Stomach (tissue), 4 donors: ENCODE results near the gene SETD4.

Experiments used
- EP300 ChIP-seq: sonication (generic); formaldehyde crosslinking; IDR thresholded peaks from one replicate; pipeline ENCODE4 v1.6.1; 2017; ENCODE audit warnings: antibody characterized with exemption
- POLR2A ChIP-seq, 4 donors: fragments of 450-650 bp; IDR thresholded peaks; one replicate each; pipeline ENCODE4 v1.6.1; 2016; ENCODE audit warnings: antibody characterized with exemption in 4 of 4, control low read depth in 2 of 4, mild to moderate bottlenecking in 1 of 4, moderate library complexity in 1 of 4
- POLR2AphosphoS5 ChIP-seq, 3 donors: sonication (generic); formaldehyde crosslinking; IDR thresholded peaks; one replicate each; pipeline ENCODE4 v1.6.1; 2016; ENCODE audit warnings: antibody characterized with exemption in 3 of 3
- TF ChIP-seq, protein P1 (sequence below), 7 experiments: fragments of 450-650 bp in 4 of 7; fragments of 200-600 bp in 3 of 7; sonication (generic) in 3 of 7; IDR thresholded peaks; one replicate each; pipeline ENCODE4 v1.5.1; 2016 to 2019; ENCODE audit warnings: antibody characterized with exemption in 7 of 7, control low read depth in 2 of 7, mild to moderate bottlenecking in 1 of 7

DNA sequence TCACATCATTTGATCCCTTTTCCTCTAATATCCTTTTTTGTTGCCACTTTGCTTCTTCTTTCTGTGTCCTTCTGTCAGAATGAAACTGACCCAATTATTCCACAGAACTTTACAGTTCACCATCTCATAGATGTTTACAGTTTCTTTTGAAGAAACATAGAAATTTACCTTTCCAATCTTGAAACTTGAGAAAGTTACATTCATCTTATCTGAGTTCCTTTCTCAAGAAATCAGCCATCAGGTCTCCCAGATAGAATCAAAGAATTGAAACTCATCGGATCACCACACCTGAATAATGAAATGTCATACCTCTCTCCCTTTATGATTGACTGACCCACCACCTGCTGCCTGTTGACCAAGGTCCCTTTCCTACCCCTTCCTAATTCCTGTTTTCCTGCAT lies 33.2 kb upstream of the SETD4 start:
- TF ChIP-seq, protein P1, sequence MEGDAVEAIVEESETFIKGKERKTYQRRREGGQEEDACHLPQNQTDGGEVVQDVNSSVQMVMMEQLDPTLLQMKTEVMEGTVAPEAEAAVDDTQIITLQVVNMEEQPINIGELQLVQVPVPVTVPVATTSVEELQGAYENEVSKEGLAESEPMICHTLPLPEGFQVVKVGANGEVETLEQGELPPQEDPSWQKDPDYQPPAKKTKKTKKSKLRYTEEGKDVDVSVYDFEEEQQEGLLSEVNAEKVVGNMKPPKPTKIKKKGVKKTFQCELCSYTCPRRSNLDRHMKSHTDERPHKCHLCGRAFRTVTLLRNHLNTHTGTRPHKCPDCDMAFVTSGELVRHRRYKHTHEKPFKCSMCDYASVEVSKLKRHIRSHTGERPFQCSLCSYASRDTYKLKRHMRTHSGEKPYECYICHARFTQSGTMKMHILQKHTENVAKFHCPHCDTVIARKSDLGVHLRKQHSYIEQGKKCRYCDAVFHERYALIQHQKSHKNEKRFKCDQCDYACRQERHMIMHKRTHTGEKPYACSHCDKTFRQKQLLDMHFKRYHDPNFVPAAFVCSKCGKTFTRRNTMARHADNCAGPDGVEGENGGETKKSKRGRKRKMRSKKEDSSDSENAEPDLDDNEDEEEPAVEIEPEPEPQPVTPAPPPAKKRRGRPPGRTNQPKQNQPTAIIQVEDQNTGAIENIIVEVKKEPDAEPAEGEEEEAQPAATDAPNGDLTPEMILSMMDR (IDR thresholded peaks at IDR 0.05) = no peak
- no peak for TF ChIP-seq POLR2A (IDR thresholded peaks at IDR 0.05)
- TF ChIP-seq EP300 = no peak
- TF ChIP-seq POLR2AphosphoS5 (IDR thresholded peaks at IDR 0.05) = no peak
